PC-3 (cell line): ENCODE data around the gene ZSCAN5A. TPM values are rescaled to one million over a fixed set of nuclear protein-coding genes. Genes with fewer than 3 reads are reported as not detected.

Source experiments
- ATAC-seq: fragments of 200-7000 bp; cut with Tn5 transposase; 2 replicates; pipeline ENCODE4 v1.9.1; 2020; ENCODE audit warnings: mild to moderate bottlenecking, moderate library complexity
- BruUV-seq: library from RNA; stranded (reverse); fragments of 400-500 nt; replicated peaks from 2 replicates; lab custom pipeline; 2021; lab: Mats Ljungman, UMichigan
- CTCF ChIA-PET: fragments of 300-600 bp; sonication (Branson Sonifier 250); formaldehyde crosslinking; loops from one replicate; lab custom pipeline; 2022; ENCODE audit warnings: antibody characterized with exemption; lab: Charles Lee
- POLR2A ChIA-PET: fragments of 300-600 bp; sonication (Branson Sonifier 250); formaldehyde crosslinking; loops from one replicate; lab custom pipeline; 2022; ENCODE audit warnings: antibody characterized with exemption; ENCODE audit not compliant: unreplicated experiment; lab: Charles Lee
- DNase-seq: peaks from one replicate; pipeline ENCODE4 v3.0.0-alpha.2; 2015
- H2AFZ ChIP-seq: fragments of 300-600 bp; sonication (generic); 2 replicates; pipeline ENCODE4 v1.6.0; 2016; ENCODE audit warnings: antibody characterized with exemption, low read length
- H3F3A ChIP-seq: fragments of 300-600 bp; sonication (generic); one replicate; pipeline ENCODE4 v1.6.0; 2017; ENCODE audit warnings: antibody characterized with exemption, low read length, control low read depth, mild to moderate bottlenecking; ENCODE audit not compliant: unreplicated experiment
- H3K27ac ChIP-seq: fragments of 300-600 bp; sonication (generic); 2 replicates; pipeline ENCODE4 v1.5.1; 2016; ENCODE audit warnings: mild to moderate bottlenecking, low read length
- H3K27me3 ChIP-seq: fragments of 300-600 bp; sonication (generic); 2 replicates; pipeline ENCODE4 v1.6.1; 2016; ENCODE audit warnings: low read length, mixed read lengths
- H3K36me3 ChIP-seq: fragments of 300-600 bp; sonication (generic); 2 replicates; pipeline ENCODE4 v1.6.1; 2016; ENCODE audit warnings: low read depth, mixed run types, low read length, mixed read lengths
- H3K4me1 ChIP-seq: fragments of 300-600 bp; sonication (generic); 2 replicates; pipeline ENCODE4 v1.5.1; 2016; ENCODE audit warnings: low read length; ENCODE audit not compliant: insufficient read depth
- H3K4me2 ChIP-seq: fragments of 300-600 bp; sonication (generic); 2 replicates; pipeline ENCODE4 v1.6.0; 2016; ENCODE audit warnings: low read length
- H3K4me3 ChIP-seq: fragments of 300-600 bp; sonication (generic); 2 replicates; pipeline ENCODE4 v1.5.1; 2016; ENCODE audit warnings: mild to moderate bottlenecking, low read length, mixed read lengths
- H3K79me2 ChIP-seq: fragments of 300-600 bp; sonication (generic); 2 replicates; pipeline ENCODE4 v1.6.1; 2017; ENCODE audit warnings: low read length, mixed read lengths
- H3K9ac ChIP-seq: fragments of 300-600 bp; sonication (generic); 2 replicates; pipeline ENCODE4 v1.6.0; 2016; ENCODE audit warnings: mild to moderate bottlenecking, low read length
- H3K9me2 ChIP-seq: fragments of 300-600 bp; sonication (generic); replicated peaks from 2 replicates; pipeline ENCODE4 v1.6.1; 2016; ENCODE audit warnings: mixed run types, low read length, mixed read lengths
- H3K9me3 ChIP-seq: fragments of 300-600 bp; sonication (generic); 2 replicates; pipeline ENCODE4 v1.6.1; 2016; ENCODE audit warnings: low read length, mixed read lengths
- H4K20me1 ChIP-seq: fragments of 300-600 bp; sonication (generic); 2 replicates; pipeline ENCODE4 v1.6.1; 2016; ENCODE audit warnings: low read length, mixed read lengths
- CTCF ChIP-seq: fragments of 300-600 bp; sonication (generic); conservative IDR thresholded peaks from 2 replicates; pipeline ENCODE4 v1.5.1; 2017; ENCODE audit warnings: antibody characterized with exemption, low read depth, mild to moderate bottlenecking, low read length
- EZH2 ChIP-seq: fragments of 300-600 bp; sonication (generic); IDR thresholded peaks from one replicate; pipeline ENCODE4 v1.6.1; 2017; ENCODE audit warnings: antibody characterized with exemption, mild to moderate bottlenecking, low read length; ENCODE audit not compliant: unreplicated experiment
- EZH2phosphoT487 ChIP-seq: fragments of 300-600 bp; sonication (generic); IDR thresholded peaks from 2 replicates; pipeline ENCODE4 v1.6.1; 2018; ENCODE audit warnings: mild to moderate bottlenecking, antibody characterized with exemption, low read length, borderline replicate concordance
- intact Hi-C: fragments of 100-400 bp; cut with micrococcal nuclease; formaldehyde crosslinking; loops from 2 replicates; pipeline ENCODE4 v1.9.0; 2023
- total RNA-seq: library from RNA; depleted of rRNA; stranded (reverse); fragments of >200 nt; gene quantifications from 2 replicates; pipeline ENCODE4 v1.2.3, GENCODE V29; 2014

ZSCAN5A gene
- total RNA-seq, 1 experiment from 2014 or later, result 23.7 TPM

DNA sequence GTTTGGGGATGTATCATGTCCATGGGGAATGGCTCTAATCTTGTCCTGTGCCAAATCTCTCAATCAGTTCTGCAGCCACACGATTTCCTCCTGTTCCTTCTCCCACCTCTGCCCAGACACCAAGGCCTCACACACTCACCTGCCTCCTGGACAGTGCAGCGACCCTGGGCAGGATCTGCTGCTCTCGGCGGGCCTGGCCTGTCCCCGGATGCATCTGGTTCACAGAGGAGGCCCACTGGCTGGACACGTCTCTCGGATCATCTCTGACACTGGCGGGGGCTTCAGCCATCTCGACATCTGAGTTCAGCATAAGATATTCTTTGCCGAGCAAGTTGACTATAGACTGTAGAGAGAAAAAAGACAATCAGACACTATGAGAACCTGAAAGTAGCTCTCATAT, 122.9 kb downstream of the ZSCAN5A start:
- intact Hi-C loops, result no loop called here
- Histone ChIP-seq H3K4me3 (no peak overlapping the region), H2AFZ (no peak overlapping the region), H4K20me1 (no peaks in the 10 kb centered on the region), H3K9me2 (no peaks in the 10 kb centered on the region), H3K36me3 (no peaks in the 10 kb centered on the region), H3F3A (no peaks in the 10 kb centered on the region), H3K9ac (no peak overlapping the region), H3K4me1 (no peaks in the 10 kb centered on the region), H3K27me3 (peaks cover 20% of the 10 kb centered on the region), H3K79me2 (no peaks in the 10 kb centered on the region), H3K27ac (no peak overlapping the region), H3K4me2 (no peak overlapping the region), H3K9me3 (no peaks in the 10 kb centered on the region)
- no peak for TF ChIP-seq EZH2
- no peak for TF ChIP-seq EZH2phosphoT487
- TF ChIP-seq CTCF, result no peak
- ChIA-PET CTCF (no interaction called here), POLR2A (no interaction called here)
- ATAC-seq (no peak), DNase-seq (no peak)
- BruUV-seq, result no TSS peak

- no peaks in the 10 kb centered on the region for H3K36me3 ChIP-seq
- H3K27ac ChIP-seq, result no peak overlapping the region
- no peak for ATAC-seq
- DNase-seq, result no peak
- no peak overlapping the region for H3K9ac ChIP-seq
- CTCF ChIA-PET, result no interaction called here
- TF ChIP-seq EZH2phosphoT487 (no peak), EZH2 (no peak), CTCF (no peak; the same call in 1 of the 2 replicates)
- peaks cover 20% of the 10 kb centered on the region for H3K27me3 ChIP-seq
- no peak overlapping the region for H3K4me2 ChIP-seq
- no peak overlapping the region for H3K4me3 ChIP-seq
- no peaks in the 10 kb centered on the region for H3K4me1 ChIP-seq
- BruUV-seq, result no TSS peak
- H4K20me1 ChIP-seq, result no peaks in the 10 kb centered on the region
- H3K9me3 ChIP-seq, result no peaks in the 10 kb centered on the region
- intact Hi-C loops, result no loop called here
- H3K9me2 ChIP-seq, result no peaks in the 10 kb centered on the region
- POLR2A ChIA-PET, result no interaction called here
- H2AFZ ChIP-seq, result no peak overlapping the region
- H3F3A ChIP-seq, result no peaks in the 10 kb centered on the region
- no peaks in the 10 kb centered on the region for H3K79me2 ChIP-seq
Measured at GRCh38 chr19:56191115-56191514, 123.5 kb downstream of the ZSCAN5A start.

DNA sequence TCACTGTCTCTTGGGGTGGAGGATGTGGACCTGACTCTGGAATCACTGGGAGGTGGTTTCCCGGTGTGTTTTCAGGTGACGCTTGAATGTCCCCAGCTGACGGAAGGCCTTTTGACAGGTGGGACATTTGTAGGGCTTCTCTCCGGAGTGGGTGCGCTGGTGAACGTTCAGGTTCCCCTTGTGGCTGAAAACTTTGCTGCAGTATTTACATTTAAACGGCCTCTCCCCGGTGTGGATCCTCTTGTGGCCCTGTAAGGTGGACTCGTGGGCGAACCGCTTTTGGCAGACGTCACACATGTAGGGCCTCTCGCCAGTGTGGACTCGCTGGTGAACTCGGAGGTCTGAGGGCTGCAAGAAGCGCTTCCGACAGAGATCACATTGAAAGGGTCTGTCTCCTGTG, 124.9 kb downstream of the ZSCAN5A start:
- Histone ChIP-seq H3F3A (no peaks in the 10 kb centered on the region), H3K9me2 (no peaks in the 10 kb centered on the region), H2AFZ (no peak overlapping the region), H3K4me2 (no peak overlapping the region), H3K27me3 (peaks cover 24% of the 10 kb centered on the region), H3K4me1 (no peaks in the 10 kb centered on the region), H3K9ac (no peak overlapping the region), H4K20me1 (no peaks in the 10 kb centered on the region), H3K36me3 (no peaks in the 10 kb centered on the region), H3K79me2 (no peaks in the 10 kb centered on the region), H3K27ac (no peak overlapping the region), H3K4me3 (no peak overlapping the region), H3K9me3 (no peaks in the 10 kb centered on the region)
- ChIA-PET CTCF (no interaction called here), POLR2A (no interaction called here)
- TF ChIP-seq EZH2phosphoT487 (no peak), CTCF (0 out of 2 replicates have a peak, but pooled peaks have one; percentile 22)
- ATAC-seq (no peak), DNase-seq (no peak)
- no TSS peak for BruUV-seq
- intact Hi-C loops, result no loop called here
